Measurements from ENCODE around the gene TMEM259. TPM values are rescaled to one million over a fixed set of nuclear protein-coding genes. Genes with fewer than 3 reads are reported as not detected.

TMEM259 gene
- total and polyA plus RNA-seq, 9 of the 15 experiments (the other 6 are each of a cell fraction or from before 2014, with no cell fraction given), result 0.52 to 231 (median 63.6) TPM

DNA sequence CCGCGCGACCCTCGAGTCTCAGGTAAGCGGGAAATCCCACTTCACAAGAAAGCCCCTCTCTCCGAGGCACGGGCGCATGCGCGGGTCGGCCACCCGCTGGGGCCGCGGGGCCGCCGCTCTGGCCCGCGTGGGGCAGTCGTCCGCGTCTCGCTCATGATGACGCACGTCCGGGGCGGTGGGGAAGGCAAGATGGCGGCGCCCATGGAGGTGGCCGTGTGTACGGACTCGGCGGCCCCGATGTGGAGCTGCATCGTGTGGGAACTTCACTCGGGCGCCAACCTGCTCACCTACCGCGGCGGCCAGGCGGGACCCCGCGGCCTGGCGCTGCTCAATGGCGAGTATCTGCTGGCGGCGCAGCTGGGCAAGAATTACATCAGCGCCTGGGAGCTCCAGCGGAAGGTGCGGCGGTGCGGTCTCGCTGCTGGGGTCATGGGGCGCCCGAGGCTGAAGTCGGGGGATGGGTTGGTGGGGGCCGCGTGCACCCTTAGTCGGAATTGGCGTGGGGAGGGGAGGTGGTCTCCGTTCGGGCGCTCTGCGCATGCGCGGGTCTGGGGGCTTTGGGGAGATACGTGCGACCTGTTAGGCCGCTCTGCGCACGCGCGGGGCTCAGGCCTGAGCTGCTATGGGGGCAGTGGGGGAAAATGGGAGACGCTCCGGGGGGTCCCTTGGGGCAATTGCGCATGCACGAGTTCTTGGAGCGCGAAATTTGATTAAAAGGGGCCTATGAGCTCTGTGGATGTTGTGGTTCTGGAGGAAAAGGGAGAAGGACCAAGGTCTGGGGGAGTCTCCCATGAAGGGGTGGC is 36.6 kb downstream of the TMEM259 start, which contains the start of gene WDR18 (continued):
- TF ChIP-seq, protein P1, sequence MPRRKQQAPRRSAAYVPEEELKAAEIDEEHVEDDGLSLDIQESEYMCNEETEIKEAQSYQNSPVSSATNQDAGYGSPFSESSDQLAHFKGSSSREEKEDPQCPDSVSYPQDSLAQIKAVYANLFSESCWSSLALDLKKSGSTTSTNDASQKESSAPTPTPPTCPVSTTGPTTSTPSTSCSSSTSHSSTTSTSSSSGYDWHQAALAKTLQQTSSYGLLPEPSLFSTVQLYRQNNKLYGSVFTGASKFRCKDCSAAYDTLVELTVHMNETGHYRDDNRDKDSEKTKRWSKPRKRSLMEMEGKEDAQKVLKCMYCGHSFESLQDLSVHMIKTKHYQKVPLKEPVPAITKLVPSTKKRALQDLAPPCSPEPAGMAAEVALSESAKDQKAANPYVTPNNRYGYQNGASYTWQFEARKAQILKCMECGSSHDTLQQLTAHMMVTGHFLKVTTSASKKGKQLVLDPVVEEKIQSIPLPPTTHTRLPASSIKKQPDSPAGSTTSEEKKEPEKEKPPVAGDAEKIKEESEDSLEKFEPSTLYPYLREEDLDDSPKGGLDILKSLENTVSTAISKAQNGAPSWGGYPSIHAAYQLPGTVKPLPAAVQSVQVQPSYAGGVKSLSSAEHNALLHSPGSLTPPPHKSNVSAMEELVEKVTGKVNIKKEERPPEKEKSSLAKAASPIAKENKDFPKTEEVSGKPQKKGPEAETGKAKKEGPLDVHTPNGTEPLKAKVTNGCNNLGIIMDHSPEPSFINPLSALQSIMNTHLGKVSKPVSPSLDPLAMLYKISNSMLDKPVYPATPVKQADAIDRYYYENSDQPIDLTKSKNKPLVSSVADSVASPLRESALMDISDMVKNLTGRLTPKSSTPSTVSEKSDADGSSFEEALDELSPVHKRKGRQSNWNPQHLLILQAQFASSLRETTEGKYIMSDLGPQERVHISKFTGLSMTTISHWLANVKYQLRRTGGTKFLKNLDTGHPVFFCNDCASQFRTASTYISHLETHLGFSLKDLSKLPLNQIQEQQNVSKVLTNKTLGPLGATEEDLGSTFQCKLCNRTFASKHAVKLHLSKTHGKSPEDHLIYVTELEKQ (CRISPR knock-in tag; IDR thresholded peaks at IDR 0.05), result no peak
- TF ChIP-seq HEY1 (CRISPR knock-in tag; IDR thresholded peaks at IDR 0.05; ENCODE audit: borderline replicate concordance) (no peak), TCF3 (CRISPR knock-in tag; IDR thresholded peaks at IDR 0.05) (no peak), RHOXF2B (CRISPR knock-in tag; conservative IDR thresholded peaks at IDR 0.05) (no peak), NELFE (IDR thresholded peaks at IDR 0.05; ENCODE audit: insufficient read depth, insufficient read length) (no peak), POLR2A (conservative IDR thresholded peaks at IDR 0.05) (peak; percentile 78; the same call in 1 of the 2 replicates), MCM7 (IDR thresholded peaks at IDR 0.05) (no peak), E2F4 (CRISPR knock-in tag; IDR thresholded peaks at IDR 0.05; ENCODE audit: low read depth) (no peak; the same call in 1 of the 2 replicates), PTTG1 (tag; IDR thresholded peaks at IDR 0.05; ENCODE audit: low read depth) (no peak), PTRF (tag; IDR thresholded peaks at IDR 0.05) (no peak), CTCF (IDR thresholded peaks at IDR 0.05 in 2 of 3, conservative IDR thresholded peaks at IDR 0.05 in 1 of 3; ENCODE audit: insufficient read depth in 2 of 3, low read depth in 1 of 3, low read length in 3 of 3) (no peak)
- TF ChIP-seq, protein P2, sequence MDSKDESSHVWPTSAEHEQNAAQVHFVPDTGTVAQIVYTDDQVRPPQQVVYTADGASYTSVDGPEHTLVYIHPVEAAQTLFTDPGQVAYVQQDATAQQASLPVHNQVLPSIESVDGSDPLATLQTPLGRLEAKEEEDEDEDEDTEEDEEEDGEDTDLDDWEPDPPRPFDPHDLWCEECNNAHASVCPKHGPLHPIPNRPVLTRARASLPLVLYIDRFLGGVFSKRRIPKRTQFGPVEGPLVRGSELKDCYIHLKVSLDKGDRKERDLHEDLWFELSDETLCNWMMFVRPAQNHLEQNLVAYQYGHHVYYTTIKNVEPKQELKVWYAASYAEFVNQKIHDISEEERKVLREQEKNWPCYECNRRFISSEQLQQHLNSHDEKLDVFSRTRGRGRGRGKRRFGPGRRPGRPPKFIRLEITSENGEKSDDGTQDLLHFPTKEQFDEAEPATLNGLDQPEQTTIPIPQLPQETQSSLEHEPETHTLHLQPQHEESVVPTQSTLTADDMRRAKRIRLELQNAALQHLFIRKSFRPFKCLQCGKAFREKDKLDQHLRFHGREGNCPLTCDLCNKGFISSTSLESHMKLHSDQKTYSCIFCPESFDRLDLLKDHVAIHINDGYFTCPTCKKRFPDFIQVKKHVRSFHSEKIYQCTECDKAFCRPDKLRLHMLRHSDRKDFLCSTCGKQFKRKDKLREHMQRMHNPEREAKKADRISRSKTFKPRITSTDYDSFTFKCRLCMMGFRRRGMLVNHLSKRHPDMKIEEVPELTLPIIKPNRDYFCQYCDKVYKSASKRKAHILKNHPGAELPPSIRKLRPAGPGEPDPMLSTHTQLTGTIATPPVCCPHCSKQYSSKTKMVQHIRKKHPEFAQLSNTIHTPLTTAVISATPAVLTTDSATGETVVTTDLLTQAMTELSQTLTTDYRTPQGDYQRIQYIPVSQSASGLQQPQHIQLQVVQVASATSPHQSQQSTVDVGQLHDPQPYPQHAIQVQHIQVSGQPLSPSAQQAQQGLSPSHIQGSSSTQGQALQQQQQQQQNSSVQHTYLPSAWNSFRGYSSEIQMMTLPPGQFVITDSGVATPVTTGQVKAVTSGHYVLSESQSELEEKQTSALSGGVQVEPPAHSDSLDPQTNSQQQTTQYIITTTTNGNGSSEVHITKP (IDR thresholded peaks at IDR 0.05; ENCODE audit: partially characterized antibody), result no peak
- TF ChIP-seq, protein P3, sequence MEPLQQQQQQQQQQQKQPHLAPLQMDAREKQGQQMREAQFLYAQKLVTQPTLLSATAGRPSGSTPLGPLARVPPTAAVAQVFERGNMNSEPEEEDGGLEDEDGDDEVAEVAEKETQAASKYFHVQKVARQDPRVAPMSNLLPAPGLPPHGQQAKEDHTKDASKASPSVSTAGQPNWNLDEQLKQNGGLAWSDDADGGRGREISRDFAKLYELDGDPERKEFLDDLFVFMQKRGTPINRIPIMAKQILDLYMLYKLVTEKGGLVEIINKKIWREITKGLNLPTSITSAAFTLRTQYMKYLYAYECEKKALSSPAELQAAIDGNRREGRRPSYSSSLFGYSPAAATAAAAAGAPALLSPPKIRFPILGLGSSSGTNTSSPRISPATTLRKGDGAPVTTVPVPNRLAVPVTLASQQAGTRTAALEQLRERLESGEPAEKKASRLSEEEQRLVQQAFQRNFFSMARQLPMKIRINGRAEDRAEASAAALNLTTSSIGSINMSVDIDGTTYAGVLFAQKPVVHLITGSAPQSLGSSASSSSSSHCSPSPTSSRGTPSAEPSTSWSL (CRISPR knock-in tag; IDR thresholded peaks at IDR 0.05; ENCODE audit: borderline replicate concordance), result no peak
